Neural cell (in vitro differentiated cells): ENCODE measurements around the gene TIMM17A.

Experiments
- CTCF ChIP-seq: fragments of 450-650 bp; IDR thresholded peaks from 2 replicates; pipeline ENCODE4 v1.5.1; 2014; ENCODE audit warnings: antibody characterized with exemption, mild to moderate bottlenecking, moderate library complexity; ENCODE audit not compliant: poor library complexity, severe bottlenecking
- EP300 ChIP-seq: fragments of 450-650 bp; conservative IDR thresholded peaks from 2 replicates; pipeline ENCODE4 v1.6.1; 2014; ENCODE audit warnings: antibody characterized with exemption, mild to moderate bottlenecking, moderate library complexity; ENCODE audit not compliant: poor library complexity, severe bottlenecking
- EZH2 ChIP-seq: fragments of 200-600, 300-800 bp; shearing (Covaris generic), sonication (generic); IDR thresholded peaks from 2 replicates; pipeline ENCODE4 v1.6.1; 2014; ENCODE audit warnings: antibody characterized with exemption, low read length, borderline replicate concordance, mild to moderate bottlenecking; ENCODE audit not compliant: insufficient read depth, poor library complexity, severe bottlenecking
- MXI1 ChIP-seq: fragments of 450-650 bp; conservative IDR thresholded peaks from 2 replicates; pipeline ENCODE4 v1.6.1; 2014; ENCODE audit warnings: antibody characterized with exemption, mild to moderate bottlenecking; ENCODE audit not compliant: poor library complexity, severe bottlenecking
- POLR2AphosphoS5 ChIP-seq: IDR thresholded peaks from 2 replicates; pipeline ENCODE4 v1.6.1; 2012
- RAD21 ChIP-seq: fragments of 450-650 bp; conservative IDR thresholded peaks from 2 replicates; pipeline ENCODE4 v1.6.1; 2014; ENCODE audit warnings: antibody characterized with exemption, mild to moderate bottlenecking, moderate library complexity
- SMC3 ChIP-seq: fragments of 450-650 bp; conservative IDR thresholded peaks from 2 replicates; pipeline ENCODE4 v1.6.1; 2014; ENCODE audit warnings: antibody characterized with exemption, mild to moderate bottlenecking, moderate library complexity; ENCODE audit not compliant: poor library complexity
- TAF1 ChIP-seq: IDR thresholded peaks from 2 replicates; pipeline ENCODE4 v1.6.1; 2012; ENCODE audit warnings: low read depth
- TF ChIP-seq, protein P1 (sequence below): IDR thresholded peaks from 2 replicates; pipeline ENCODE4 v1.6.1; 2012; ENCODE audit warnings: borderline replicate concordance

DNA sequence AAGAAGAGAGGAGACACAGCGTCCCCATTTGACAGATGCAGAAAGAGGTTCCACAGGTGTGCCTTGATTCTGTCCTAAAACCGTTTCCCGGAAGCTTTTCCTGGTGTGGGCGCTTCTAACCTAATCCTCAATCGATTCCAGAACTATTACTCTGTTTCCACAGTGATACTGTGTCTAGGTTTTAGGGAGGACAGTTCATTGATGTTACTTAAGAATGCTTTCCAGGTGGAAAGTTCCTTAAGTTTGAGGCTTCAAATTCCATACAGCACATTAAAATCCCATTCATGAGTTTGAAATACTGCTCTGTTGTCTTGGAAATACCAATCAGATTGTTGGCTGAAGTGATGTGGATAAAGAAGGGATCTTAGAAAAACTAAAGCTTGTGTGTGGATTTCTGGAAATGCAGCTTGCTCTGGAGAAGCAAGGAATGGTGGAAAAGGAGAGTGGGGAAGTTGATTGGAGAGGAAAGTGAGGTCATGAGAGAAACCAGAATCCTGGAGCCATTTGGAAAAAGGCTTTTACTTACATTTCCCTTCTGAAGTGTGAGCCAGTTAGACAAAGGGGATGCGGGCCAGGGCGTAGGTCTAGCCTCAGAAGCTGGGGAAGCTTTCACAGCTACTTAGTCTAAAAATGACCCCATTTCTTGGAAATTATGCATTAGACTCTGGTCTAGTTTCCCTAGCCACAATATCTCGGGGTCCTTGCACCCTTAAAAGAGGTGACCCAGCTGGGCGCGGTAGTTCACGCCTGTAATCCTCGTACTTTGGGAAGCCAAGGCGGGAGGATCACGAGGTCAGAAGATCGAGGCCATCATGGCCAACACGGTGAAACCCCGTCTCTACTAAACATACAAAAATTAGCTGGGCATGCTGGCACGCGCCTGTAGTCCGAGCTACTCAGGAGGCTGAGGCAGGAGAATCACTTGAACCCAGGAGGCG lies 61.8 kb downstream of the TIMM17A start:
- TF ChIP-seq CTCF (no peak), SMC3 (no peak), MXI1 (no peak), POLR2AphosphoS5 (no peak), EZH2 (no peak), RAD21 (no peak), EP300 (no peak), TAF1 (no peak)
- TF ChIP-seq, protein P1, sequence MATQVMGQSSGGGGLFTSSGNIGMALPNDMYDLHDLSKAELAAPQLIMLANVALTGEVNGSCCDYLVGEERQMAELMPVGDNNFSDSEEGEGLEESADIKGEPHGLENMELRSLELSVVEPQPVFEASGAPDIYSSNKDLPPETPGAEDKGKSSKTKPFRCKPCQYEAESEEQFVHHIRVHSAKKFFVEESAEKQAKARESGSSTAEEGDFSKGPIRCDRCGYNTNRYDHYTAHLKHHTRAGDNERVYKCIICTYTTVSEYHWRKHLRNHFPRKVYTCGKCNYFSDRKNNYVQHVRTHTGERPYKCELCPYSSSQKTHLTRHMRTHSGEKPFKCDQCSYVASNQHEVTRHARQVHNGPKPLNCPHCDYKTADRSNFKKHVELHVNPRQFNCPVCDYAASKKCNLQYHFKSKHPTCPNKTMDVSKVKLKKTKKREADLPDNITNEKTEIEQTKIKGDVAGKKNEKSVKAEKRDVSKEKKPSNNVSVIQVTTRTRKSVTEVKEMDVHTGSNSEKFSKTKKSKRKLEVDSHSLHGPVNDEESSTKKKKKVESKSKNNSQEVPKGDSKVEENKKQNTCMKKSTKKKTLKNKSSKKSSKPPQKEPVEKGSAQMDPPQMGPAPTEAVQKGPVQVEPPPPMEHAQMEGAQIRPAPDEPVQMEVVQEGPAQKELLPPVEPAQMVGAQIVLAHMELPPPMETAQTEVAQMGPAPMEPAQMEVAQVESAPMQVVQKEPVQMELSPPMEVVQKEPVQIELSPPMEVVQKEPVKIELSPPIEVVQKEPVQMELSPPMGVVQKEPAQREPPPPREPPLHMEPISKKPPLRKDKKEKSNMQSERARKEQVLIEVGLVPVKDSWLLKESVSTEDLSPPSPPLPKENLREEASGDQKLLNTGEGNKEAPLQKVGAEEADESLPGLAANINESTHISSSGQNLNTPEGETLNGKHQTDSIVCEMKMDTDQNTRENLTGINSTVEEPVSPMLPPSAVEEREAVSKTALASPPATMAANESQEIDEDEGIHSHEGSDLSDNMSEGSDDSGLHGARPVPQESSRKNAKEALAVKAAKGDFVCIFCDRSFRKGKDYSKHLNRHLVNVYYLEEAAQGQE: no peak
